ENCODE measurements around the gene CRADD. TPM values are rescaled to one million over a fixed set of nuclear protein-coding genes. Genes with fewer than 3 reads are reported as not detected.

CRADD gene
- total RNA-seq, 2 experiments from 2014 or later: 5.8 to 9.2 TPM

DNA sequence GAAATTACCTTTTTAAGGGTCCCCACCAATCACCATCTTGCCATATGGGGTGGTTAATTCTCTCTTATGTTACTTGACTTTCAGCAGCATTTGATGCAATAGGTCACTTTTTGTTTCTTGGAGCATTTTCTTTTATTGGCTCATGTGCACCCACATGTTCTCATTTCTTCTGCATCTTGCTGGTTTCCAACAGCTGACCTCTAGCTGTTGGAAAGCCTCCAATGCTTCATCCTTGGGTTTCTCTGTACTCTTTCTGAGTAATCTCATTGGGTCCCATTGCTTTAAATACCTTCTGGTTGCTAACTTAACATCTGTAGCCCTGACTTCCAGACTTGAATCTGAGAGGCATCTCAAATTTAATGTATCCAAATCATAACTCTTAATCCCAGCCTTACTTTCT is 116.8 kb downstream of the CRADD start:
- ChIA-PET POLR2A (no interaction called here), CTCF (no interaction called here)
- no peaks in the 10 kb centered on the region for H3K36me3 ChIP-seq (ENCODE audit: insufficient read depth, low read length)
- no peak overlapping the region for H3K4me3 ChIP-seq (ENCODE audit: low read length)
- no peaks in the 10 kb centered on the region for H3K36me3 Mint-ChIP-seq (ENCODE audit: low read depth)
- H3K9me3 Mint-ChIP-seq: no peaks in the 10 kb centered on the region
- intact Hi-C loops (cut with DNase I, micrococcal nuclease): no loop called here
- no peaks in the 10 kb centered on the region for H3K9me3 ChIP-seq (ENCODE audit: control insufficient read depth in 1 of 2, insufficient read depth in 1 of 2, low read length in 2 of 2)
- TF ChIP-seq, protein P1, sequence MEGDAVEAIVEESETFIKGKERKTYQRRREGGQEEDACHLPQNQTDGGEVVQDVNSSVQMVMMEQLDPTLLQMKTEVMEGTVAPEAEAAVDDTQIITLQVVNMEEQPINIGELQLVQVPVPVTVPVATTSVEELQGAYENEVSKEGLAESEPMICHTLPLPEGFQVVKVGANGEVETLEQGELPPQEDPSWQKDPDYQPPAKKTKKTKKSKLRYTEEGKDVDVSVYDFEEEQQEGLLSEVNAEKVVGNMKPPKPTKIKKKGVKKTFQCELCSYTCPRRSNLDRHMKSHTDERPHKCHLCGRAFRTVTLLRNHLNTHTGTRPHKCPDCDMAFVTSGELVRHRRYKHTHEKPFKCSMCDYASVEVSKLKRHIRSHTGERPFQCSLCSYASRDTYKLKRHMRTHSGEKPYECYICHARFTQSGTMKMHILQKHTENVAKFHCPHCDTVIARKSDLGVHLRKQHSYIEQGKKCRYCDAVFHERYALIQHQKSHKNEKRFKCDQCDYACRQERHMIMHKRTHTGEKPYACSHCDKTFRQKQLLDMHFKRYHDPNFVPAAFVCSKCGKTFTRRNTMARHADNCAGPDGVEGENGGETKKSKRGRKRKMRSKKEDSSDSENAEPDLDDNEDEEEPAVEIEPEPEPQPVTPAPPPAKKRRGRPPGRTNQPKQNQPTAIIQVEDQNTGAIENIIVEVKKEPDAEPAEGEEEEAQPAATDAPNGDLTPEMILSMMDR (IDR thresholded peaks at IDR 0.05): no peak
- peaks cover 4% of the 10 kb centered on the region for H3K4me1 ChIP-seq (ENCODE audit: insufficient read depth, low read length)
- no peaks in the 10 kb centered on the region for H3K27me3 Mint-ChIP-seq
- no peak overlapping the region for H3K4me3 Mint-ChIP-seq
- peaks cover 11% of the 10 kb centered on the region for H3K4me1 Mint-ChIP-seq (ENCODE audit: low read depth)
- no peaks in the 10 kb centered on the region for H3K27me3 ChIP-seq (ENCODE audit: control insufficient read depth in 1 of 2, insufficient read depth in 2 of 2, low read length in 2 of 2)
- no peak overlapping the region for H3K27ac ChIP-seq (ENCODE audit: low read depth in 1 of 2, low read length in 2 of 2)
- no peak for ATAC-seq (ENCODE audit: poor library complexity)
- H3K27ac Mint-ChIP-seq: no peak overlapping the region
- DNase-seq: no peak

DNA sequence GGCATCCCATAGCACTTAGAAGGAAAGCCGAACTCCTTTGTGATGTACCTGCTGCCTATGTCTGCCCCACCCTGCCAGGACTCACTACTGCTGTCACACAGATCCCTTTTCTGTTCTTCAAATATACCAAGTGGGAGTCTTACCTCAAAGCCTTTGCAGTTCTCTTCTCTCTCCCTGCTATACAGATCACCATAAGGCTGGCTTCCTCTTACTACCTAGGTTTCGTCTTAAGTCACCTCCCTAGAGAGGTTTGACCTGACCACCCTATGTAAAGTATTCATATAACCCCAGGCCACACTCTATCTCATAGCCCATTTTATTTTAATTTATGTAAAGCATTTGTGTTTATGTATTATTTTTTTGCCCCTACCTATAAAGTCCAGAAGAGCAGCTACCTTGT is 117.6 kb downstream of the CRADD start:
- Mint-ChIP-seq H3K4me3 (no peak overlapping the region), H3K27me3 (no peaks in the 10 kb centered on the region), H3K36me3 (ENCODE audit: low read depth) (no peaks in the 10 kb centered on the region), H3K9me3 (no peaks in the 10 kb centered on the region), H3K27ac (no peak overlapping the region), H3K4me1 (ENCODE audit: low read depth) (peaks cover 4% of the 10 kb centered on the region)
- H3K9me3 ChIP-seq (ENCODE audit: control insufficient read depth in 1 of 2, insufficient read depth in 1 of 2, low read length in 2 of 2): no peaks in the 10 kb centered on the region
- ChIA-PET CTCF (no interaction called here), POLR2A (no interaction called here)
- H3K4me3 ChIP-seq (ENCODE audit: low read length): no peak overlapping the region
- H3K27me3 ChIP-seq (ENCODE audit: control insufficient read depth in 1 of 2, insufficient read depth in 2 of 2, low read length in 2 of 2): no peaks in the 10 kb centered on the region
- no peak for ATAC-seq (ENCODE audit: poor library complexity)
- intact Hi-C loops (cut with DNase I, micrococcal nuclease): no loop called here
- no peak for DNase-seq
- no peaks in the 10 kb centered on the region for H3K36me3 ChIP-seq (ENCODE audit: insufficient read depth, low read length)
- no peaks in the 10 kb centered on the region for H3K4me1 ChIP-seq (ENCODE audit: insufficient read depth, low read length)
- TF ChIP-seq, protein P1 (IDR thresholded peaks at IDR 0.05): no peak
- no peak overlapping the region for H3K27ac ChIP-seq (ENCODE audit: low read depth in 1 of 2, low read length in 2 of 2)

DNA sequence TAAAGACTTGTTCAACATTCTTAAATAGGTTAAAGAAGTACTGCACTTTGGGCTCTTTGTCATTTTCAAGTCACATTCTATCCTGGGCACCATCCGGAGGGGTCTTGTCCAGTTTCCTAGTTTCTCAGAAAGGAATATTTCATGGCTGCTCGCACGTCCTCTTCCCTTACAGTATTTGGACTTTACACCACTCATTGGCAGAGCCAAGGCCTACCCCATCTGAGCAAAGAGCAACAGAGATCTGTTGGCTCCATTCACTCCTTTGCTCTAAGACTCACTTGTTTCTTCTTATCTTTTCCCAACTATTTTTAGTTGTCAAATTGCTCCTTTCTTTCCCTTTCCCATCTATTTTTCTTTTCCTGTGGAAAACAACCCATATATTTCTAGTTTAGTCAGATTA is 118.2 kb downstream of the CRADD start:
- ChIA-PET CTCF (no interaction called here), POLR2A (no interaction called here)
- intact Hi-C loops (cut with DNase I, micrococcal nuclease): no loop called here
- DNase-seq: no peak
- Histone ChIP-seq H3K4me3 (ENCODE audit: low read length) (no peak overlapping the region), H3K9me3 (ENCODE audit: control insufficient read depth in 1 of 2, insufficient read depth in 1 of 2, low read length in 2 of 2) (no peaks in the 10 kb centered on the region), H3K36me3 (ENCODE audit: insufficient read depth, low read length) (no peaks in the 10 kb centered on the region), H3K27me3 (ENCODE audit: control insufficient read depth in 1 of 2, insufficient read depth in 2 of 2, low read length in 2 of 2) (no peaks in the 10 kb centered on the region), H3K4me1 (ENCODE audit: insufficient read depth, low read length) (no peaks in the 10 kb centered on the region), H3K27ac (ENCODE audit: low read depth in 1 of 2, low read length in 2 of 2) (no peak overlapping the region)
- no peak for ATAC-seq (ENCODE audit: poor library complexity)
- Mint-ChIP-seq H3K27me3 (no peaks in the 10 kb centered on the region), H3K9me3 (no peaks in the 10 kb centered on the region), H3K4me1 (ENCODE audit: low read depth) (no peaks in the 10 kb centered on the region), H3K4me3 (no peak overlapping the region), H3K36me3 (ENCODE audit: low read depth) (no peaks in the 10 kb centered on the region), H3K27ac (no peak overlapping the region)
- TF ChIP-seq, protein P1 (IDR thresholded peaks at IDR 0.05): no peak

All from CD4-positive, alpha-beta T cell (primary cell).